CD4-positive, alpha-beta T cell (primary cell): ENCODE results near the gene TMEM131L. TPM values are rescaled to one million over a fixed set of nuclear protein-coding genes. Genes with fewer than 3 reads are reported as not detected.

ENCODE experiments used
- ATAC-seq: fragments of 200-7000 bp; cut with Tn5 transposase; one replicate; pipeline ENCODE4 v1.10.0; 2022; ENCODE audit warnings: mild to moderate bottlenecking; ENCODE audit not compliant: poor library complexity
- CTCF ChIA-PET: fragments of 350-600 bp; sonication (Branson Sonifier 250); formaldehyde crosslinking; loops from one replicate; lab custom pipeline; 2021; ENCODE audit warnings: antibody characterized with exemption, inconsistent platforms; lab: Charles Lee
- POLR2A ChIA-PET: fragments of 350-600 bp; sonication (Branson Sonifier 250); formaldehyde crosslinking; loops from one replicate; lab custom pipeline; 2021; ENCODE audit warnings: antibody characterized with exemption, inconsistent platforms; lab: Charles Lee
- DNase-seq, 14 experiments: peaks; one replicate each; pipeline ENCODE4 v3.0.0-alpha.2; 2013 to 2020; ENCODE audit warnings: mixed read lengths in 2 of 14
- H3K27ac ChIP-seq, 2 donors: one replicate each; pipeline versions ENCODE4 v1.5.1 to v1.7.0; 2013; ENCODE audit warnings: low read length in 2 of 2, low read depth in 1 of 2, mild to moderate bottlenecking in 1 of 2
- H3K27me3 ChIP-seq, 2 experiments: 1 replicate in 1 of 2; 2 replicates in 1 of 2; pipeline versions ENCODE4 v1.6.1 to v1.7.0; 2013; ENCODE audit warnings: low read length in 2 of 2, control low read depth in 1 of 2, mild to moderate bottlenecking in 1 of 2, moderate library complexity in 1 of 2; ENCODE audit not compliant: insufficient read depth in 2 of 2, control insufficient read depth in 1 of 2
- H3K36me3 ChIP-seq: one replicate; pipeline ENCODE4 v1.6.1; 2013; ENCODE audit warnings: low read length, control low read depth; ENCODE audit not compliant: insufficient read depth
- H3K4me1 ChIP-seq: one replicate; pipeline ENCODE4 v1.6.1; 2013; ENCODE audit warnings: low read length, control low read depth; ENCODE audit not compliant: insufficient read depth
- H3K4me3 ChIP-seq: one replicate; pipeline ENCODE4 v1.5.1; 2013; ENCODE audit warnings: mild to moderate bottlenecking, low read length, moderate library complexity
- H3K9me3 ChIP-seq, 2 experiments: 1 replicate in 1 of 2; 2 replicates in 1 of 2; pipeline versions ENCODE4 v1.6.1 to v1.7.0; 2013; ENCODE audit warnings: low read length in 2 of 2, mild to moderate bottlenecking in 2 of 2, control low read depth in 1 of 2, moderate library complexity in 1 of 2; ENCODE audit not compliant: control insufficient read depth in 1 of 2, insufficient read depth in 1 of 2
- H3K27ac Mint-ChIP-seq: one replicate; pipeline ENCODE4 v1.8.0; 2020; ENCODE audit warnings: mixed read lengths
- H3K27me3 Mint-ChIP-seq: one replicate; pipeline ENCODE4 v1.8.0; 2021; ENCODE audit warnings: mixed read lengths
- H3K36me3 Mint-ChIP-seq: one replicate; pipeline ENCODE4 v1.8.0; 2021; ENCODE audit warnings: low read depth, mixed read lengths
- H3K4me1 Mint-ChIP-seq: one replicate; pipeline ENCODE4 v1.8.0; 2021; ENCODE audit warnings: low read depth, mixed read lengths
- H3K4me3 Mint-ChIP-seq: one replicate; pipeline ENCODE4 v1.8.0; 2020; ENCODE audit warnings: mild to moderate bottlenecking, mixed read lengths
- H3K9me3 Mint-ChIP-seq: one replicate; pipeline ENCODE4 v1.8.0; 2020; ENCODE audit warnings: mixed read lengths
- intact Hi-C, 2 experiments: fragments of 100-400 bp; cut with DNase I in 1 of 2; cut with micrococcal nuclease in 1 of 2; formaldehyde crosslinking; loops; one replicate each; pipeline versions ENCODE4 v1.15.1 to v1.9.0; 2023 to 2025; cut with DNase I, micrococcal nuclease
- total RNA-seq, 174 experiments: library from RNA in 2 of 174; stranded (reverse) in 2 of 174; gene quantifications; one replicate each; pipeline ENCODE4 v1.2.3 and lab custom pipeline; 2021 to 2026
- TF ChIP-seq, protein P1 (sequence below): fragments of 200-600 bp; IDR thresholded peaks from one replicate; pipeline ENCODE4 v1.8.0; 2022; ENCODE audit warnings: antibody characterized with exemption, mild to moderate bottlenecking

The TMEM131L gene
- total RNA-seq, 2 experiments from 2014 or later: 101 to 106 TPM

DNA sequence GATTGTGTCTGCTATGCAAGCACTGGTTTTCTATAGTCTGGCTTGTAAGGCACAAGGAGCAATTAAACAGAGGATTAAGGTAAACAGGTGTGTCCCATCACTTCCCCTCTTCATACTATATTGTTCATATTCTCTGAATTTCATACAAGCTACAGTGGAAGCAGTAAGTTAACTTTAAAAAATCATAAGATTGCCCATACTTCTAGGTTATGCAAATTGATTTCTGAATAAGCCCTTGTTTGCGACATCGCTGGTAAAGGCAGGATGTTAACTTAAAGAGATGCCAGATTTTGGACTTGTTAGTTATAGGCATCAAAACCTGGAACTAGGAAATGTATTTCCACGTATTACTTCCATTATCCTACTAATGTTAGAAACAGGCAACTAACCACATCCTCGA lies 1.0 kb upstream of the TMEM131L start:
- H3K27ac Mint-ChIP-seq: peak overlapping the region; percentile 91
- peaks cover 41% of the 10 kb centered on the region for H3K36me3 Mint-ChIP-seq
- Histone ChIP-seq H3K4me3 (peak overlapping the region; percentile 98), H3K9me3 (no peaks in the 10 kb centered on the region), H3K4me1 (peaks cover 14% of the 10 kb centered on the region), H3K27ac (peak overlapping the region in 1 of 2 donors; percentile 13), H3K36me3 (peaks cover 2% of the 10 kb centered on the region), H3K27me3 (no peaks in the 10 kb centered on the region)
- intact Hi-C loops: loop anchor here (2.0 to 10.0 kb wide), 3 partner anchors 28 to 110 kb away; no protein-coding TSS in a partner anchor
- ATAC-seq: no peak
- H3K4me3 Mint-ChIP-seq: peak overlapping the region; percentile 99
- CTCF ChIA-PET: interaction anchor here (1.0 to 6.4 kb wide), 17 partner anchors 10 to 121 kb away, joined by 3 to 33 read pairs (median 5); partner anchors contain the start of gene MND1
- POLR2A ChIA-PET: interaction anchor here (1.0 to 21.1 kb wide), 19 partner anchors 10 to 121 kb away, joined by 3 to 434 read pairs (median 15); partner anchors contain the start of gene MND1
- DNase-seq: peak in 1 of 14 experiments; percentile 24
- H3K4me1 Mint-ChIP-seq: peaks cover 41% of the 10 kb centered on the region
- TF ChIP-seq, protein P1, sequence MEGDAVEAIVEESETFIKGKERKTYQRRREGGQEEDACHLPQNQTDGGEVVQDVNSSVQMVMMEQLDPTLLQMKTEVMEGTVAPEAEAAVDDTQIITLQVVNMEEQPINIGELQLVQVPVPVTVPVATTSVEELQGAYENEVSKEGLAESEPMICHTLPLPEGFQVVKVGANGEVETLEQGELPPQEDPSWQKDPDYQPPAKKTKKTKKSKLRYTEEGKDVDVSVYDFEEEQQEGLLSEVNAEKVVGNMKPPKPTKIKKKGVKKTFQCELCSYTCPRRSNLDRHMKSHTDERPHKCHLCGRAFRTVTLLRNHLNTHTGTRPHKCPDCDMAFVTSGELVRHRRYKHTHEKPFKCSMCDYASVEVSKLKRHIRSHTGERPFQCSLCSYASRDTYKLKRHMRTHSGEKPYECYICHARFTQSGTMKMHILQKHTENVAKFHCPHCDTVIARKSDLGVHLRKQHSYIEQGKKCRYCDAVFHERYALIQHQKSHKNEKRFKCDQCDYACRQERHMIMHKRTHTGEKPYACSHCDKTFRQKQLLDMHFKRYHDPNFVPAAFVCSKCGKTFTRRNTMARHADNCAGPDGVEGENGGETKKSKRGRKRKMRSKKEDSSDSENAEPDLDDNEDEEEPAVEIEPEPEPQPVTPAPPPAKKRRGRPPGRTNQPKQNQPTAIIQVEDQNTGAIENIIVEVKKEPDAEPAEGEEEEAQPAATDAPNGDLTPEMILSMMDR: no peak
- no peaks in the 10 kb centered on the region for H3K9me3 Mint-ChIP-seq
- no peaks in the 10 kb centered on the region for H3K27me3 Mint-ChIP-seq

- Histone ChIP-seq H3K27ac (peak overlapping the region; percentile 13 to 74), H3K9me3 (no peaks in the 10 kb centered on the region), H3K27me3 (no peaks in the 10 kb centered on the region), H3K4me3 (peak overlapping the region; percentile 98), H3K36me3 (peaks cover 7% of the 10 kb centered on the region), H3K4me1 (peaks cover 20% of the 10 kb centered on the region)
- CTCF ChIA-PET: interaction anchor here (1.0 to 6.4 kb wide), 19 partner anchors 11 to 686 kb away, joined by 3 to 33 read pairs (median 5); partner anchors contain the start of genes ARFIP1, MND1 and TIGD4
- no peaks in the 10 kb centered on the region for H3K9me3 Mint-ChIP-seq
- peak overlapping the region; percentile 99 for H3K4me3 Mint-ChIP-seq
- DNase-seq: peak in 7 of 14 experiments; percentile 13 to 69 (median 41)
- POLR2A ChIA-PET: interaction anchor here (0.7 to 21.1 kb wide), 23 partner anchors 9 to 122 kb away, joined by 3 to 434 read pairs (median 12); partner anchors contain the start of gene MND1
- intact Hi-C loops: loop anchor here (1.0 to 10.0 kb wide), 6 partner anchors 29 to 121 kb away; partner anchors contain the start of gene MND1 (in 1 of the 2)
- H3K27ac Mint-ChIP-seq: peak overlapping the region; percentile 91
- peaks cover 43% of the 10 kb centered on the region for H3K36me3 Mint-ChIP-seq
- TF ChIP-seq, protein P1: no peak
- no peaks in the 10 kb centered on the region for H3K27me3 Mint-ChIP-seq
- ATAC-seq: peak; percentile 8
- peaks cover 46% of the 10 kb centered on the region for H3K4me1 Mint-ChIP-seq
Observed at GRCh38 chr4:153465615-153466080, 512 bp upstream of the TMEM131L start.

DNA sequence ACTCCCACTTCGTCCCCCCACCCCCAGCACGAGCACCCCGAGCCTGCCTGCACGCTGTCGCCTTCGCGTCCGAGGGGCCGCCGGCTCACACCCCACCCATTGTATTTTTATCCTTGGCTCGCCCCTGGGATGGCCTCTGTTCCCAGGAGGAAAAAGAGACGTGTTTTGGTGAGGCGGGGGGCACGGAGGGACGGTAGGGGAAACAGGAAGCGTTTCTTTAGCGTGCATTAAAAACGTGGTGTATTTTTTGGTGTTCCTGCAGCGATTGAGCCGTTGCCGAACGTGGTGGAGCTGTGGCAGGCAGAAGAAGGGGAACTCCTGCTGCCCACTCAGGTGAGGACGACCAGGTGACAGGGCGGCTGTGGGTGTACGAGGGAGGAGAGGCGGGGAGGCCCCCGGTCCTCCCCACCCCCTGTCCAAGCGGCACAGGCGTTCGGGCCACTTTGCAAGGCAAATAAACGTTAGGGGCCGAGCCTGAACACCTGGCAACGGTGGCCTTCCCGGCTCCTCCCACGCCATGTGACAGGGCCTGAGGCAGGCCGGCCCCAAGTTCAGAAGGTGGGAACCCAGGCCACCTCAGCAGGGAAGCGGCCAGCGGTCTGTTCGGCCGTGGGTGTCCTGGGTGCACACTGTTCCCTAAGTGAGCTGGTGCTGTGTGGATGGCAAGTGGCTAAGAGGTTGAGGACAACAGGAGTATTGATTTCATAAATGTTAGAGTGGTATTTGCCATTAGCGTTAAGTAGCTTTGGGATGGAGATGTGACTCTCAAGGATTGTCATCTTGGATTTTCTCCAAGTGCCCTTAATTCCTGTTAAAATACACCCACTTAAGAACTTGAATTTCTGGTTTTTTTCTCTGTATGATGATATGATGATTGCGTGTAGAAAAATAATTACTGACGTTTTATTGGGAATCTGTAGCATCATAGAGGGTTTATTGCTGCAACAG lies 1.1 kb downstream of the TMEM131L start:
- peaks cover 7% of the 10 kb centered on the region for H3K36me3 ChIP-seq
- TF ChIP-seq, protein P1: no peak
- Mint-ChIP-seq H3K4me3 (peak overlapping the region; percentile 98), H3K27ac (peak overlapping the region; percentile 95), H3K36me3 (peaks cover 59% of the 10 kb centered on the region), H3K27me3 (no peaks in the 10 kb centered on the region), H3K9me3 (no peaks in the 10 kb centered on the region), H3K4me1 (peaks cover 62% of the 10 kb centered on the region)
- ChIA-PET CTCF (interaction anchor here (0.5 to 6.4 kb wide), 18 partner anchors 9 to 126 kb away, joined by 3 to 33 read pairs (median 5); partner anchors contain the start of gene MND1), POLR2A (interaction anchor here (0.6 to 21.1 kb wide), 27 partner anchors 11 to 218 kb away, joined by 3 to 434 read pairs (median 8); no protein-coding TSS in a partner anchor)
- no peaks in the 10 kb centered on the region for H3K9me3 ChIP-seq
- DNase-seq (peak in 9 of 14 experiments; percentile 20 to 76 (median 39)), ATAC-seq (no peak)
- intact Hi-C loops: loop anchor here (1.0 to 10.0 kb wide), 5 partner anchors 40 to 123 kb away; partner anchors contain the start of gene MND1 (in 1 of the 2)
- peak overlapping the region; percentile 98 for H3K4me3 ChIP-seq
- peaks cover 33% of the 10 kb centered on the region for H3K4me1 ChIP-seq
- peak overlapping the region; percentile 87 to 89 for H3K27ac ChIP-seq
- H3K27me3 ChIP-seq: no peaks in the 10 kb centered on the region
